Mucosa of descending colon (tissue), 3 donors: Measurements from ENCODE around the gene CCDC187. TPM values are rescaled to one million over a fixed set of nuclear protein-coding genes. Genes with fewer than 3 reads are reported as not detected.
A peak's percentile ranks its signal among the peaks of the same experiment; 100 is the strongest.

Source experiments
- ATAC-seq: fragments of 200-7000 bp; cut with Tn5 transposase; one replicate; pipeline ENCODE4 v1.9.1; 2020; ENCODE audit warnings: mild to moderate bottlenecking, moderate library complexity
- DNase-seq, 3 donors: peaks; one replicate each; pipeline ENCODE4 v3.0.0-alpha.2; 2020
- H3K36me3 ChIP-seq: fragments of 200-600 bp; one replicate; pipeline ENCODE4 v1.8.0; 2021; ENCODE audit warnings: low read depth, mild to moderate bottlenecking
- H3K4me1 ChIP-seq: fragments of 200-600 bp; one replicate; pipeline ENCODE4 v1.8.0; 2021; ENCODE audit warnings: low read depth, mild to moderate bottlenecking
- H3K4me3 ChIP-seq: fragments of 200-600 bp; one replicate; pipeline ENCODE4 v1.8.0; 2021; ENCODE audit warnings: mild to moderate bottlenecking
- H3K9me3 ChIP-seq: fragments of 200-600 bp; one replicate; pipeline ENCODE4 v1.8.0; 2021; ENCODE audit warnings: mild to moderate bottlenecking
- CTCF ChIP-seq: fragments of 200-600 bp; IDR thresholded peaks from one replicate; pipeline ENCODE4 v1.8.0; 2022; ENCODE audit warnings: antibody characterized with exemption, mild to moderate bottlenecking
- intact Hi-C, 2 donors: fragments of 100-400 bp; cut with DNase I in 1 of 2; cut with micrococcal nuclease in 1 of 2; formaldehyde crosslinking; loops; one replicate each; pipeline versions ENCODE4 v1.11.0 to v1.11.1; 2022; cut with DNase I, micrococcal nuclease
- total RNA-seq, 3 donors: library from RNA; stranded (reverse); fragmentation: NEBNext Ultra II Directional in 2 of 3; extraction: Animal tissue kit (Norgen Biotek cat#: 25700) in 2 of 3; gene quantifications; one replicate each; pipeline versions ENCODE4 v1.2.1 to v1.2.4, GENCODE V29; 2021 to 2023
- donor health status: DM: no; HTN: no; CAD: no; lungs with moderate emphysema.
- donor health status: DM: no; HTN: no; CAD: no.
- donor health status: DM: no; HTN: yes; CAD: no.

CCDC187 gene
- total RNA-seq, 3 donors from 2014 or later = 0.19 to 0.93 (median 0.48) TPM

DNA sequence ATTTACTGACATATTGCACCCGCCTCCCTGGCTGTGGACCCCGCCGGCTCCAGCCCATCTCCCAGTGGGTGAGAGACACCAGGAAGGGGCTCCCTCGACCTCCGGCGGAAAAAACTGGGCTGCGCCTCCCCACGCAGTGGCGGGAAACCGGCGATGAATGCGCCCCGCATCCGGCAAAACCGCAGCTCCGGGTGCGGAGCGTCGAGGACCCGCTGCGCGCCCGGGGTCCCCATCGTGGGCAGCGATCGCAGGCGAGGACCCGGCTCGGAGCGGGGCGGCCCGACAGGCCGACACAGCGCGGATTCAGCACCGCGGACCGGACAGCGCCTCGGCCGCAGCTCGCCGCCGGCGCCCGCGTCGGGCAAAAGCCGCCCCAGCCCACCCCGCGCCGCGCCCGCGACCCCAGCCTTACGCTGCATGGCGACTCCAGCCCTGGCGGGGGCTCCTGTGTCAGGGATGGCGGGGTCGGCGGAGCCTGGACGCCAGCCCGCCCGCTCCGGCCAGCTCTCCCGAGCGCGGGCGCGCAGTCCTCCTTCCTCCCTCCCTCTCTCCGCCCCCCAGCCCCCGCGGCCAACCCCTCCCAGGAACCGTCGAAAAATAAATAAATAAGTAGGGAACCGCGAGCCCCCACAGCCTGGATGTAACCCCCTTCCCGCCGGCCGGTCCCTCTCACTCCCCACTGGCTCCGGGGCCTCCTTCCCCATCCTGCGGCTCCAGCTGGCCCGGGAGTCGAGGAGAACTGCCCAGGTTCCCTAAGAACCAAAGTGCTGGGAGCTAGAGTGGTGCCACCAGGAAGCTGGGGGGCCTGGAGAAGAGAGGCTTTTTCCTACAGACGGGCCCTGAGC is 102.1 kb downstream of the CCDC187 start:
- no peaks in the 10 kb centered on the region for H3K4me1 ChIP-seq
- ATAC-seq = no peak
- TF ChIP-seq CTCF = no peak

DNA sequence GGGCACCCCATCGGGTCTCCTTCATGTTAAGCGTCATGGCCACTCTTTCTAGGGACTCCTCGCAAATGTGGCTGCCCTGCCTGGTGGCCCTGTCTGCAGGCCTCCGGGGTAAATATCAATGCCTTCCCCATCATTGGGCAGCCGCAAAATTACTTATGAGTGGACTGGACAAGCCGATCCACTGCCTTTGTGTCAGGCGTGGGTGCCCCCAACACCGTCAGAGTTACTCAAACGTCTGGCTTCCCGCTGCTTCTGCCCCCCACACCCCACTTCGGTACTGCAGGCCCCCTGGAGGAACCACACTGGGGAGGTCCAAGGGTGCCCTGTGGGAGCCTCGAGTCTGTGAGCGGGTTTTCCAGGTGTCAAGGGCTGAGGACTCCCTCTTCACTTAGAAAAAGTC is 102.7 kb downstream of the CCDC187 start:
- no peaks in the 10 kb centered on the region for H3K4me1 ChIP-seq
- DNase-seq = no peak
- ATAC-seq = no peak
- H3K9me3 ChIP-seq = no peaks in the 10 kb centered on the region
- intact Hi-C loops = no loop called here
- no peaks in the 10 kb centered on the region for H3K36me3 ChIP-seq
- H3K4me3 ChIP-seq = no peak overlapping the region
- no peak for TF ChIP-seq CTCF

More for the DNA sequence above, 102.1 kb downstream of the CCDC187 start:
- Histone ChIP-seq H3K36me3 (no peaks in the 10 kb centered on the region), H3K9me3 (no peaks in the 10 kb centered on the region), H3K4me3 (no peak overlapping the region)
- peak in 1 of 3 donors; percentile 12 for DNase-seq
- intact Hi-C loops = no loop called here

GRCh38 chr9:136200424-136200823 is 103.5 kb downstream of the CCDC187 start:
- H3K9me3 ChIP-seq = no peaks in the 10 kb centered on the region
- no peak for DNase-seq
- no peaks in the 10 kb centered on the region for H3K4me1 ChIP-seq
- intact Hi-C loops = no loop called here
- no peaks in the 10 kb centered on the region for H3K36me3 ChIP-seq
- TF ChIP-seq CTCF = no peak
- no peak for ATAC-seq
- no peak overlapping the region for H3K4me3 ChIP-seq

Other genes starting within 250 kb of the CCDC187 start
- 10 to 100 TPM; 15.9 to 81.3 (median 22.1) TPM for gene NACC2, start 208.8 kb downstream of the CCDC187 start, total RNA-seq
- gene TMEM250, start 185.2 kb downstream of the CCDC187 start, total RNA-seq = 10 to 100 TPM; 47.4 to 54.1 (median 52.0) TPM
- not detected for gene LHX3, start 99.0 kb downstream of the CCDC187 start, total RNA-seq
- gene QSOX2, start 58.3 kb downstream of the CCDC187 start, total RNA-seq = 1 to 10 TPM; 6.1 to 8.1 (median 7.1) TPM
- 10 to 100 TPM in 1 of 3 donors, 1 to 10 TPM in 2; 2.4 to 15.0 (median 4.2) TPM for gene GPSM1, start 23.4 kb upstream of the CCDC187 start, total RNA-seq
- gene DNLZ, start 59.6 kb upstream of the CCDC187 start, total RNA-seq = 10 to 100 TPM in 2 of 3 donors, 1 to 10 TPM in 1; 9.3 to 17.1 (median 10.8) TPM
- 1 to 10 TPM; 2.2 to 2.4 (median 2.2) TPM for gene CARD9, start 69.6 kb upstream of the CCDC187 start, total RNA-seq
- gene SNAPC4, start 96.1 kb upstream of the CCDC187 start, total RNA-seq = 1 to 10 TPM; 7.4 to 7.6 (median 7.6) TPM
- 10 to 100 TPM; 27.8 to 47.6 (median 33.2) TPM for gene ENTR1, start 106.5 kb upstream of the CCDC187 start, total RNA-seq
- 10 to 100 TPM; 42.1 to 50.7 (median 45.1) TPM for gene PMPCA, start 106.6 kb upstream of the CCDC187 start, total RNA-seq
- 10 to 100 TPM in 1 of 3 donors, 1 to 10 TPM in 2; 9.5 to 14.4 (median 9.6) TPM for gene INPP5E, start 135.8 kb upstream of the CCDC187 start, total RNA-seq
- gene SEC16A, start 178.9 kb upstream of the CCDC187 start, total RNA-seq = 10 to 100 TPM; 60.0 to 69.5 (median 69.3) TPM
- 100 to 1,000 TPM in 1 of 3 donors, 10 to 100 TPM in 2; 59.0 to 101 (median 72.6) TPM for gene NOTCH1, start 242.0 kb upstream of the CCDC187 start, total RNA-seq